GM21723 (cell line): ENCODE measurements around the gene CHRNB4.

Experiments
- ATAC-seq: cut with Tn5 transposase; IDR thresholded peaks from one replicate; pipeline ENCODE4 v1.9.1; 2021; ENCODE audit warnings: mild to moderate bottlenecking, moderate library complexity; ENCODE audit not compliant: unreplicated experiment

Gene CHRNB4

GRCh38 chr15:78634210-78635145, 6.5 kb downstream of the CHRNB4 start:
- no peak for ATAC-seq

GRCh38 chr15:78633348-78633747, 7.7 kb downstream of the CHRNB4 start:
- ATAC-seq: no peak

- no peak for ATAC-seq
Measured at GRCh38 chr15:78630886-78631633, 9.9 kb downstream of the CHRNB4 start.

GRCh38 chr15:78629716-78630065, 11.3 kb downstream of the CHRNB4 start:
- no peak for ATAC-seq

- no peak for ATAC-seq
Measured at GRCh38 chr15:78629031-78629715, 11.8 kb downstream of the CHRNB4 start.

- no peak for ATAC-seq
Measured at GRCh38 chr15:78628227-78628626, 12.8 kb downstream of the CHRNB4 start.

- ATAC-seq: no peak
Measured at GRCh38 chr15:78627348-78627747, 13.7 kb downstream of the CHRNB4 start.

GRCh38 chr15:78626381-78626995, 14.5 kb downstream of the CHRNB4 start:
- no peak for ATAC-seq

- no peak for ATAC-seq
Measured at GRCh38 chr15:78625606-78626280, 15.3 kb downstream of the CHRNB4 start.

GRCh38 chr15:78624651-78625590, 16.1 kb downstream of the CHRNB4 start:
- ATAC-seq: no peak

- no peak for ATAC-seq
Measured at GRCh38 chr15:78623786-78624497, 17.1 kb downstream of the CHRNB4 start.

GRCh38 chr15:78621810-78622402, 19.1 kb downstream of the CHRNB4 start:
- ATAC-seq: no peak

GRCh38 chr15:78620527-78621421, 20.2 kb downstream of the CHRNB4 start, which contains the start of gene CHRNA3:
TSS of gene CHRNA3 (minus strand) at chr15:78620996. CDS start at chr15:78620794, 202 bp downstream.
- no peak for ATAC-seq

GRCh38 chr15:78620021-78620526, 20.9 kb downstream of the CHRNB4 start:
- no peak for ATAC-seq

- ATAC-seq: no peak
Measured at GRCh38 chr15:78619022-78619950, 21.7 kb downstream of the CHRNB4 start.

GRCh38 chr15:78618490-78618934, 22.5 kb downstream of the CHRNB4 start:
- ATAC-seq: no peak
